Measurements from ENCODE around the gene NSFL1C. TPM values are rescaled to one million over a fixed set of nuclear protein-coding genes. Genes with fewer than 3 reads are reported as not detected.

The NSFL1C gene
- total RNA-seq, 1 experiment from 2014 or later = 119 TPM

GRCh38 chr20:1430004-1430451 is 36.6 kb downstream of the NSFL1C start:
- Histone ChIP-seq H3K36me3 (ENCODE audit: control insufficient read depth, insufficient read depth, low read length) (no peaks in the 10 kb centered on the region), H3K9me3 (no peaks in the 10 kb centered on the region), H3K4me3 (ENCODE audit: low read depth, low read length) (no peak overlapping the region), H3K27me3 (replicated peaks; ENCODE audit: control insufficient read depth, insufficient read depth, low read length) (no peaks in the 10 kb centered on the region), H3K4me1 (no peaks in the 10 kb centered on the region)
- Mint-ChIP-seq H3K36me3 (ENCODE audit: insufficient read depth, unreplicated experiment) (no peaks in the 10 kb centered on the region), H3K27me3 (ENCODE audit: insufficient read depth, unreplicated experiment) (peaks cover 7% of the 10 kb centered on the region), H3K4me3 (ENCODE audit: unreplicated experiment) (no peak overlapping the region), H3K4me1 (ENCODE audit: low read depth, unreplicated experiment) (no peaks in the 10 kb centered on the region), H3K9me3 (ENCODE audit: unreplicated experiment) (no peaks in the 10 kb centered on the region), H3K27ac (ENCODE audit: unreplicated experiment) (no peak overlapping the region)
- BruUV-seq (replicated peaks) = no TSS peak
- no peak for DNase-seq
- POLR2A ChIA-PET = no interaction called here
- no peak for TF ChIP-seq CTCF (IDR thresholded peaks at IDR 0.05; ENCODE audit: insufficient read depth in 1 of 2, low read depth in 1 of 2, low read length in 1 of 2, severe bottlenecking in 1 of 2, unreplicated experiment in 1 of 2)
- intact Hi-C loops (cut with micrococcal nuclease; ENCODE audit: unreplicated experiment) = no loop called here
- CTCF ChIA-PET = no interaction called here

- Mint-ChIP-seq H3K36me3 (ENCODE audit: insufficient read depth, unreplicated experiment) (no peaks in the 10 kb centered on the region), H3K4me1 (ENCODE audit: low read depth, unreplicated experiment) (no peaks in the 10 kb centered on the region), H3K27ac (ENCODE audit: unreplicated experiment) (no peak overlapping the region), H3K4me3 (ENCODE audit: unreplicated experiment) (no peak overlapping the region), H3K27me3 (ENCODE audit: insufficient read depth, unreplicated experiment) (peaks cover 7% of the 10 kb centered on the region), H3K9me3 (ENCODE audit: unreplicated experiment) (no peaks in the 10 kb centered on the region)
- CTCF ChIA-PET = no interaction called here
- no peaks in the 10 kb centered on the region for H3K4me1 ChIP-seq
- H3K4me3 ChIP-seq (ENCODE audit: low read depth, low read length) = no peak overlapping the region
- BruUV-seq (replicated peaks) = no TSS peak
- no peak for DNase-seq
- H3K27me3 ChIP-seq (replicated peaks; ENCODE audit: control insufficient read depth, insufficient read depth, low read length) = no peaks in the 10 kb centered on the region
- no peak for TF ChIP-seq CTCF (IDR thresholded peaks at IDR 0.05; ENCODE audit: insufficient read depth in 1 of 2, low read depth in 1 of 2, low read length in 1 of 2, severe bottlenecking in 1 of 2, unreplicated experiment in 1 of 2)
- intact Hi-C loops (cut with micrococcal nuclease; ENCODE audit: unreplicated experiment) = no loop called here
- no peaks in the 10 kb centered on the region for H3K9me3 ChIP-seq
- H3K36me3 ChIP-seq (ENCODE audit: control insufficient read depth, insufficient read depth, low read length) = no peaks in the 10 kb centered on the region
- POLR2A ChIA-PET = no interaction called here
Observed at GRCh38 chr20:1429143-1429728, 37.4 kb downstream of the NSFL1C start.

GRCh38 chr20:1427457-1428054 is 39.1 kb downstream of the NSFL1C start:
- DNase-seq = no peak

More at GRCh38 chr20:1427457-1428054, 39.1 kb downstream of the NSFL1C start:
- intact Hi-C loops (cut with micrococcal nuclease; ENCODE audit: unreplicated experiment) = no loop called here
- CTCF ChIA-PET = no interaction called here
- H3K36me3 ChIP-seq (ENCODE audit: control insufficient read depth, insufficient read depth, low read length) = no peaks in the 10 kb centered on the region
- Mint-ChIP-seq H3K36me3 (ENCODE audit: insufficient read depth, unreplicated experiment) (no peaks in the 10 kb centered on the region), H3K27ac (ENCODE audit: unreplicated experiment) (no peak overlapping the region), H3K4me3 (ENCODE audit: unreplicated experiment) (no peak overlapping the region), H3K27me3 (ENCODE audit: insufficient read depth, unreplicated experiment) (peaks cover 7% of the 10 kb centered on the region), H3K9me3 (ENCODE audit: unreplicated experiment) (no peaks in the 10 kb centered on the region), H3K4me1 (ENCODE audit: low read depth, unreplicated experiment) (no peaks in the 10 kb centered on the region)
- no peaks in the 10 kb centered on the region for H3K9me3 ChIP-seq
- no peaks in the 10 kb centered on the region for H3K4me1 ChIP-seq
- no TSS peak for BruUV-seq (replicated peaks)
- no peak overlapping the region for H3K4me3 ChIP-seq (ENCODE audit: low read depth, low read length)
- TF ChIP-seq CTCF (IDR thresholded peaks at IDR 0.05; ENCODE audit: insufficient read depth in 1 of 2, low read depth in 1 of 2, low read length in 1 of 2, severe bottlenecking in 1 of 2, unreplicated experiment in 1 of 2) = peak in 1 of 2 experiments; percentile 21
- no peaks in the 10 kb centered on the region for H3K27me3 ChIP-seq (replicated peaks; ENCODE audit: control insufficient read depth, insufficient read depth, low read length)
- POLR2A ChIA-PET = no interaction called here
